Thyroid gland (tissue), 4 donors: ENCODE results near the gene PPP3CA. TPM values are rescaled to one million over a fixed set of nuclear protein-coding genes. Genes with fewer than 3 reads are reported as not detected.

Experiments
- DNase-seq, 2 donors: peaks; one replicate each; pipeline ENCODE4 v3.0.0-alpha.2; 2019
- H3K27ac ChIP-seq, 3 donors: fragments of 200-600 bp; sonication (generic); 1 replicate in 2 of 3; 2 replicates in 1 of 3; pipeline ENCODE4 v1.5.1; 2016 to 2019; ENCODE audit warnings: mild to moderate bottlenecking in 1 of 3, moderate library complexity in 1 of 3
- H3K27me3 ChIP-seq: fragments of 200-600 bp; sonication (generic); one replicate; pipeline ENCODE4 v1.5.1; 2019
- H3K36me3 ChIP-seq, 2 donors: fragments of 200-600 bp; sonication (generic); one replicate each; pipeline ENCODE4 v1.5.1; 2016 to 2019
- H3K4me1 ChIP-seq, 2 donors: fragments of 200-600 bp; sonication (generic); one replicate each; pipeline ENCODE4 v1.5.1; 2017 to 2019
- H3K4me3 ChIP-seq, 3 donors: fragments of 200-600 bp; sonication (generic); replicated peaks in 1 of 3; 1 replicate in 2 of 3; 2 replicates in 1 of 3; pipeline ENCODE4 v1.5.1; 2016; ENCODE audit warnings: mild to moderate bottlenecking in 1 of 3
- H3K9me3 ChIP-seq: fragments of 200-600 bp; sonication (generic); one replicate; pipeline ENCODE4 v1.5.1; 2017
- POLR2A ChIP-seq, 2 donors: fragments of 450-650 bp; IDR thresholded peaks; one replicate each; pipeline ENCODE4 v1.6.1; 2017; ENCODE audit warnings: antibody characterized with exemption in 2 of 2, mild to moderate bottlenecking in 2 of 2, moderate library complexity in 1 of 2
- WGBS, 2 donors: methylation state at CpG; one replicate each; pipeline ENCODE4 v1.1.5; 2017; 5-methylcytosine and 5-hydroxymethylcytosine counted together
- intact Hi-C: fragments of 100-400 bp; cut with DNase I; formaldehyde crosslinking; loops from one replicate; pipeline ENCODE4 v1.15.1; 2023
- total RNA-seq, 4 donors: library from RNA; depleted of rRNA; stranded (reverse); fragments of >200 nt; gene quantifications; one replicate each; pipeline ENCODE4 v1.2.3, GENCODE V29; 2016
- TF ChIP-seq, protein P1 (sequence below), 6 experiments: fragments of 200-600 bp in 3 of 6; fragments of 450-650 bp in 3 of 6; sonication (generic) in 3 of 6; IDR thresholded peaks; one replicate each; pipeline ENCODE4 v1.5.1; 2016 to 2019; ENCODE audit warnings: antibody characterized with exemption in 6 of 6, mild to moderate bottlenecking in 2 of 6, inconsistent platforms in 1 of 6, moderate library complexity in 1 of 6

Gene PPP3CA
- total RNA-seq, 4 donors from 2014 or later, result 31.6 to 45.8 (median 34.4) TPM

DNA sequence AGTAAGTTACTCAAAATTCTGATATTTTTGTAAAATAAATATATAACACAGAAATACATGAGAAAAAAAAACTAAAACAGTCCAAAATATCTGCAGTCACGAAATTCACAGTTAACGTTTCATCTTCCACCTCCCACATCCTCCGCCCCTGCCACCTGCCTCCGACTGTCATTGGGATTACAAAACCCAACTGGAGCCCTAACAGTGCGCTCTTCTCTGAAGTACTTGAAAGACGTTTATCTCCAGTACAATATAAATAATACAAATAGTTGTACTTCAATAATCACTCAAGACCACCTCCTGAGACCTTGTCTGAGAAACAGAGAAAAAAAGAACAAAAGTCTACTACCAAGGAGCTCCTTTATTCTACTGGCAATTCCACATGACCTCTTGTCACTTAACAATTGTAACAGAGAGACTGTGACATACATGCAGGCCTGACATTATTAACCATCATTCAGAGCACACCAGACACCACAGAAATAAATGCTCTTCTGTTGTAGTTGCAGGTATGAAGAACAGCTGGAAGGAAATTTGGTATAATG, 280.6 kb downstream of the PPP3CA start:
- TF ChIP-seq, protein P1, sequence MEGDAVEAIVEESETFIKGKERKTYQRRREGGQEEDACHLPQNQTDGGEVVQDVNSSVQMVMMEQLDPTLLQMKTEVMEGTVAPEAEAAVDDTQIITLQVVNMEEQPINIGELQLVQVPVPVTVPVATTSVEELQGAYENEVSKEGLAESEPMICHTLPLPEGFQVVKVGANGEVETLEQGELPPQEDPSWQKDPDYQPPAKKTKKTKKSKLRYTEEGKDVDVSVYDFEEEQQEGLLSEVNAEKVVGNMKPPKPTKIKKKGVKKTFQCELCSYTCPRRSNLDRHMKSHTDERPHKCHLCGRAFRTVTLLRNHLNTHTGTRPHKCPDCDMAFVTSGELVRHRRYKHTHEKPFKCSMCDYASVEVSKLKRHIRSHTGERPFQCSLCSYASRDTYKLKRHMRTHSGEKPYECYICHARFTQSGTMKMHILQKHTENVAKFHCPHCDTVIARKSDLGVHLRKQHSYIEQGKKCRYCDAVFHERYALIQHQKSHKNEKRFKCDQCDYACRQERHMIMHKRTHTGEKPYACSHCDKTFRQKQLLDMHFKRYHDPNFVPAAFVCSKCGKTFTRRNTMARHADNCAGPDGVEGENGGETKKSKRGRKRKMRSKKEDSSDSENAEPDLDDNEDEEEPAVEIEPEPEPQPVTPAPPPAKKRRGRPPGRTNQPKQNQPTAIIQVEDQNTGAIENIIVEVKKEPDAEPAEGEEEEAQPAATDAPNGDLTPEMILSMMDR (IDR thresholded peaks at IDR 0.05), result no peak
- no peak for TF ChIP-seq POLR2A (IDR thresholded peaks at IDR 0.05)
- no peaks in the 10 kb centered on the region for H3K27me3 ChIP-seq
- WGBS, 2 donors, result 89 to 91% methylated on average over 6 of the region's 6 CpGs
- no peak overlapping the region for H3K4me3 ChIP-seq
- no peak overlapping the region for H3K27ac ChIP-seq
- H3K36me3 ChIP-seq, result no peaks in the 10 kb centered on the region
- intact Hi-C loops, result no loop called here
- DNase-seq, result no peak
- no peaks in the 10 kb centered on the region for H3K9me3 ChIP-seq
- H3K4me1 ChIP-seq, result no peaks in the 10 kb centered on the region

GRCh38 chr4:101065935-101066485, 281.3 kb downstream of the PPP3CA start:
- no peak for TF ChIP-seq POLR2A (IDR thresholded peaks at IDR 0.05)
- TF ChIP-seq, protein P1 (IDR thresholded peaks at IDR 0.05), result no peak
- intact Hi-C loops, result no loop called here
- H3K4me1 ChIP-seq, result no peaks in the 10 kb centered on the region
- H3K4me3 ChIP-seq, result no peak overlapping the region
- no peak for DNase-seq
- no peak overlapping the region for H3K27ac ChIP-seq
- no peaks in the 10 kb centered on the region for H3K9me3 ChIP-seq
- no peaks in the 10 kb centered on the region for H3K36me3 ChIP-seq
- WGBS, 2 donors, result 90 to 97% methylated on average over 1 of the region's 1 CpG
- no peaks in the 10 kb centered on the region for H3K27me3 ChIP-seq

GRCh38 chr4:101065346-101065745, 282.0 kb downstream of the PPP3CA start:
- Histone ChIP-seq H3K36me3 (no peaks in the 10 kb centered on the region), H3K27me3 (no peaks in the 10 kb centered on the region), H3K9me3 (no peaks in the 10 kb centered on the region), H3K4me1 (no peaks in the 10 kb centered on the region), H3K4me3 (no peak overlapping the region), H3K27ac (no peak overlapping the region)
- intact Hi-C loops, result no loop called here
- no peak for DNase-seq
- 96 to 97% methylated on average over 1 of the region's 1 CpG for WGBS, 2 donors
- no peak for TF ChIP-seq POLR2A (IDR thresholded peaks at IDR 0.05)
- TF ChIP-seq, protein P1 (IDR thresholded peaks at IDR 0.05), result no peak

DNA sequence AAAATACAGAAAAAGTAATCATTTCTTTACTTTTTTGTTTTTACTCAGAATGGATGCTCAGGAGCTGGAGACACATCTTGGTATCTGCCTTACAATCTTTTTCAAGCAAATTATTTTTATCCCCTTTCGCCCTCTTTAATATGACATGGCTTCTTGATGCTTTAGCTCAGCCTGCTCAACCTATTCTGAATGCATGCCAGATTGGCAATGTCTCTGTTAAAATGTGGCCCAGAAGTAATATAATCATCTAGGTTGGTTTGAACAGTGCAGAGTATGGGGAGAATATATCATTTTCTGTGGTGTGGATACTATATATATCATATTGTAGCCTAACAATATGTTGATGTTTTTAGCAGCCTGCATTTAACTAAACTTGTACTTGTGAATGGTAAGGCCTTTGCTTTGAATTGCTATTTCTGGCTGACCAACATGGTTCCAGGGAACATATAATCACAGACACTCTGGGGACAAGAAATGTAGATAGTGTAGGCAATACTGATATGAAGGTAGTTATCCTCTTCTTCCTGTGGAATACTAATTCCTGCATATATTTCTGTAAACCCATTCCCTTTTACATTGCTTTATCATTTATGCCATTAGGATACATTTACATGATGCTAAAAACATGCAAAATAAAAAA, 282.7 kb downstream of the PPP3CA start:
- H3K36me3 ChIP-seq, result no peaks in the 10 kb centered on the region
- H3K27me3 ChIP-seq, result no peaks in the 10 kb centered on the region
- no peak for TF ChIP-seq POLR2A (IDR thresholded peaks at IDR 0.05)
- TF ChIP-seq, protein P1 (IDR thresholded peaks at IDR 0.05), result no peak
- no peak for DNase-seq
- H3K4me1 ChIP-seq, result no peaks in the 10 kb centered on the region
- 90 to 94% methylated on average over 1 of the region's 1 CpG for WGBS, 2 donors
- H3K4me3 ChIP-seq, result no peak overlapping the region
- no peaks in the 10 kb centered on the region for H3K9me3 ChIP-seq
- H3K27ac ChIP-seq, result no peak overlapping the region
- intact Hi-C loops, result no loop called here

GRCh38 chr4:101055392-101055791, 291.9 kb downstream of the PPP3CA start:
- TF ChIP-seq POLR2A (IDR thresholded peaks at IDR 0.05), result no peak
- TF ChIP-seq, protein P1 (IDR thresholded peaks at IDR 0.05), result no peak

More at GRCh38 chr4:101055392-101055791, 291.9 kb downstream of the PPP3CA start:
- Histone ChIP-seq H3K4me3 (no peak overlapping the region), H3K36me3 (no peaks in the 10 kb centered on the region), H3K27ac (no peak overlapping the region), H3K4me1 (no peaks in the 10 kb centered on the region), H3K9me3 (no peaks in the 10 kb centered on the region), H3K27me3 (no peaks in the 10 kb centered on the region)
- no peak for DNase-seq
- 78 to 85% methylated on average over 2 of the region's 2 CpGs for WGBS, 2 donors
- intact Hi-C loops, result no loop called here
